ENCODE results near the gene PAX7. TPM values are rescaled to one million over a fixed set of nuclear protein-coding genes. Genes with fewer than 3 reads are reported as not detected.

The PAX7 gene
- total RNA-seq, 4 donors from 2014 or later = not detected

- no peak overlapping the region for H3K27ac ChIP-seq
- no peak for DNase-seq
- H3K4me1 ChIP-seq = no peaks in the 10 kb centered on the region
- H3K36me3 ChIP-seq = no peaks in the 10 kb centered on the region
- H3K9me3 ChIP-seq = no peaks in the 10 kb centered on the region
- TF ChIP-seq CTCF (IDR thresholded peaks at IDR 0.05) (no peak), POLR2A (IDR thresholded peaks at IDR 0.05) (no peak)
- no peak overlapping the region for H3K4me3 ChIP-seq
- H3K27me3 ChIP-seq = no peaks in the 10 kb centered on the region
- intact Hi-C loops (cut with DNase I; ENCODE audit: low total_unique reads) = no loop called here
These were observed 28.0 kb upstream of the PAX7 start for GRCh38 chr1:18602533-18603211.

GRCh38 chr1:18603212-18603852, 27.3 kb upstream of the PAX7 start:
- no peaks in the 10 kb centered on the region for H3K4me1 ChIP-seq
- H3K9me3 ChIP-seq = no peaks in the 10 kb centered on the region
- DNase-seq = no peak
- intact Hi-C loops (cut with DNase I; ENCODE audit: low total_unique reads) = no loop called here
- H3K36me3 ChIP-seq = no peaks in the 10 kb centered on the region
- H3K27me3 ChIP-seq = peaks cover 0 to under 1% of the 10 kb centered on the region in 2 donors
- no peak overlapping the region for H3K4me3 ChIP-seq
- TF ChIP-seq POLR2A (IDR thresholded peaks at IDR 0.05) (no peak), CTCF (IDR thresholded peaks at IDR 0.05) (no peak)
- no peak overlapping the region for H3K27ac ChIP-seq

- intact Hi-C loops (cut with DNase I; ENCODE audit: low total_unique reads) = no loop called here
- peaks cover 0 to 8% of the 10 kb centered on the region in 2 donors for H3K27me3 ChIP-seq
These were observed 24.0 kb upstream of the PAX7 start for GRCh38 chr1:18606443-18607288.

GRCh38 chr1:18607289-18607760, 23.3 kb upstream of the PAX7 start:
- Histone ChIP-seq H3K4me1 (no peaks in the 10 kb centered on the region), H3K9me3 (no peaks in the 10 kb centered on the region), H3K27me3 (peaks cover 0 to 8% of the 10 kb centered on the region in 2 donors), H3K27ac (no peak overlapping the region), H3K4me3 (no peak overlapping the region), H3K36me3 (no peaks in the 10 kb centered on the region)
- intact Hi-C loops (cut with DNase I; ENCODE audit: low total_unique reads) = no loop called here
- TF ChIP-seq POLR2A (IDR thresholded peaks at IDR 0.05) (no peak), CTCF (IDR thresholded peaks at IDR 0.05) (no peak)
- DNase-seq = no peak

More at GRCh38 chr1:18606443-18607288, 24.0 kb upstream of the PAX7 start:
- no peak for TF ChIP-seq CTCF (IDR thresholded peaks at IDR 0.05)
- TF ChIP-seq POLR2A (IDR thresholded peaks at IDR 0.05) = no peak
- no peaks in the 10 kb centered on the region for H3K9me3 ChIP-seq
- DNase-seq = no peak
- H3K27ac ChIP-seq = no peak overlapping the region
- no peak overlapping the region for H3K4me3 ChIP-seq
- H3K36me3 ChIP-seq = no peaks in the 10 kb centered on the region
- H3K4me1 ChIP-seq = no peaks in the 10 kb centered on the region

All from uterus (tissue), 4 donors.